ENCODE results near the gene UPK1A. TPM values are rescaled to one million over a fixed set of nuclear protein-coding genes. Genes with fewer than 3 reads are reported as not detected.

The UPK1A gene
- polyA plus RNA-seq, 1 donor from 2014 or later: not detected

- Histone ChIP-seq H2AFZ (ENCODE audit: low read depth, low read length) (no peak overlapping the region), H4K20me1 (ENCODE audit: insufficient read depth) (no peaks in the 10 kb centered on the region), H3K79me2 (replicated peaks; ENCODE audit: insufficient read depth, low read length) (peaks cover 22% of the 10 kb centered on the region), H3K4me2 (ENCODE audit: low read length) (no peak overlapping the region), H3K27ac (ENCODE audit: low read length) (no peak overlapping the region), H3K9me2 (ENCODE audit: insufficient read depth, low read length) (no peaks in the 10 kb centered on the region), H3F3A (ENCODE audit: insufficient read depth, low read length, poor library complexity, severe bottlenecking) (no peaks in the 10 kb centered on the region), H3K9me3 (ENCODE audit: low read length) (no peaks in the 10 kb centered on the region), H3K36me3 (ENCODE audit: insufficient read depth, low read length) (no peaks in the 10 kb centered on the region), H3K4me3 (ENCODE audit: low read length) (no peak overlapping the region), H3K27me3 (ENCODE audit: insufficient read depth, low read depth, low read length) (no peaks in the 10 kb centered on the region), H3K9ac (ENCODE audit: low read length) (no peak overlapping the region)
- TF ChIP-seq CTCF (IDR thresholded peaks at IDR 0.05; ENCODE audit: poor library complexity, severe bottlenecking): no peak
- no peak for TF ChIP-seq TAF1 (IDR thresholded peaks at IDR 0.05; ENCODE audit: low read depth)
- no peak for TF ChIP-seq MXI1 (conservative IDR thresholded peaks at IDR 0.05; ENCODE audit: poor library complexity, severe bottlenecking)
- no peak for TF ChIP-seq EZH2 (IDR thresholded peaks at IDR 0.05; ENCODE audit: borderline replicate concordance, insufficient read depth, low read length, poor library complexity, severe bottlenecking)
- no peak for TF ChIP-seq RAD21 (conservative IDR thresholded peaks at IDR 0.05)
- TF ChIP-seq SMC3 (conservative IDR thresholded peaks at IDR 0.05; ENCODE audit: poor library complexity): no peak
- TF ChIP-seq POLR2AphosphoS5 (IDR thresholded peaks at IDR 0.05): no peak
- TF ChIP-seq REST (IDR thresholded peaks at IDR 0.05; ENCODE audit: borderline replicate concordance): no peak
- TF ChIP-seq EP300 (conservative IDR thresholded peaks at IDR 0.05; ENCODE audit: poor library complexity, severe bottlenecking): no peak
Observed at GRCh38 chr19:35720648-35721047, 54.3 kb downstream of the UPK1A start.

- no peak overlapping the region for H3K4me3 ChIP-seq (ENCODE audit: low read length)
- H3K9me2 ChIP-seq (ENCODE audit: insufficient read depth, low read length): no peaks in the 10 kb centered on the region
- TF ChIP-seq TAF1 (IDR thresholded peaks at IDR 0.05; ENCODE audit: low read depth): no peak
- TF ChIP-seq MXI1 (conservative IDR thresholded peaks at IDR 0.05; ENCODE audit: poor library complexity, severe bottlenecking): no peak
- TF ChIP-seq POLR2AphosphoS5 (IDR thresholded peaks at IDR 0.05): no peak
- TF ChIP-seq REST (IDR thresholded peaks at IDR 0.05; ENCODE audit: borderline replicate concordance): no peak
- H2AFZ ChIP-seq (ENCODE audit: low read depth, low read length): no peak overlapping the region
- H4K20me1 ChIP-seq (ENCODE audit: insufficient read depth): no peaks in the 10 kb centered on the region
- no peak overlapping the region for H3K27ac ChIP-seq (ENCODE audit: low read length)
- H3K9me3 ChIP-seq (ENCODE audit: low read length): no peaks in the 10 kb centered on the region
- no peaks in the 10 kb centered on the region for H3K27me3 ChIP-seq (ENCODE audit: insufficient read depth, low read depth, low read length)
- H3K79me2 ChIP-seq (replicated peaks; ENCODE audit: insufficient read depth, low read length): peaks cover 22% of the 10 kb centered on the region
- H3F3A ChIP-seq (ENCODE audit: insufficient read depth, low read length, poor library complexity, severe bottlenecking): no peaks in the 10 kb centered on the region
- no peaks in the 10 kb centered on the region for H3K36me3 ChIP-seq (ENCODE audit: insufficient read depth, low read length)
- H3K9ac ChIP-seq (ENCODE audit: low read length): no peak overlapping the region
- no peak overlapping the region for H3K4me2 ChIP-seq (ENCODE audit: low read length)
Observed at GRCh38 chr19:35721374-35721773, 55.1 kb downstream of the UPK1A start.

Data from neural cell (in vitro differentiated cells).